ENCODE results near the gene UST.

The UST gene

GRCh38 chr6:149053848-149054558 lies 307.2 kb downstream of the UST start:
- peak overlapping the region; percentile 30 for H3K4me2 ChIP-seq (ENCODE audit: low read depth, low read length, poor library complexity, severe bottlenecking)
- H3K9ac ChIP-seq (ENCODE audit: low read depth, low read length, poor library complexity, severe bottlenecking), result no peak overlapping the region

GRCh38 chr6:149054559-149055194 lies 307.8 kb downstream of the UST start:
- Histone ChIP-seq H2AFZ (ENCODE audit: low read length) (peak overlapping the region; percentile 41), H3K36me3 (ENCODE audit: insufficient read depth, low read length) (no peaks in the 10 kb centered on the region), H3K4me3 (ENCODE audit: low read length, poor library complexity, severe bottlenecking) (peak overlapping the region; percentile 12), H3K9me3 (ENCODE audit: insufficient read depth, low read depth, low read length) (no peaks in the 10 kb centered on the region), H3F3A (ENCODE audit: low read depth) (no peaks in the 10 kb centered on the region), H3K9me2 (replicated peaks; ENCODE audit: low read depth, low read length) (no peaks in the 10 kb centered on the region), H4K20me1 (ENCODE audit: insufficient read depth, low read length, poor library complexity, severe bottlenecking) (no peaks in the 10 kb centered on the region), H3K4me2 (ENCODE audit: low read depth, low read length, poor library complexity, severe bottlenecking) (peak overlapping the region; percentile 30), H3K9ac (ENCODE audit: low read depth, low read length, poor library complexity, severe bottlenecking) (no peak overlapping the region), H3K79me2 (ENCODE audit: insufficient read depth, low read length) (no peaks in the 10 kb centered on the region), H3K4me1 (ENCODE audit: insufficient read depth, low read length, poor library complexity, severe bottlenecking) (peaks cover 65% of the 10 kb centered on the region), H3K27me3 (ENCODE audit: insufficient read depth, low read length, poor library complexity, severe bottlenecking) (no peaks in the 10 kb centered on the region)
- TF ChIP-seq CTCF (conservative IDR thresholded peaks at IDR 0.05; ENCODE audit: low read length), result no peak
- no peak for TF ChIP-seq EZH2phosphoT487 (IDR thresholded peaks at IDR 0.05; ENCODE audit: borderline replicate concordance)

More at GRCh38 chr6:149053848-149054558, 307.2 kb downstream of the UST start:
- Histone ChIP-seq H3K9me2 (replicated peaks; ENCODE audit: low read depth, low read length) (no peaks in the 10 kb centered on the region), H3F3A (ENCODE audit: low read depth) (no peaks in the 10 kb centered on the region), H3K4me1 (ENCODE audit: insufficient read depth, low read length, poor library complexity, severe bottlenecking) (peaks cover 65% of the 10 kb centered on the region), H3K4me3 (ENCODE audit: low read length, poor library complexity, severe bottlenecking) (peak overlapping the region; percentile 12), H4K20me1 (ENCODE audit: insufficient read depth, low read length, poor library complexity, severe bottlenecking) (no peaks in the 10 kb centered on the region), H3K79me2 (ENCODE audit: insufficient read depth, low read length) (no peaks in the 10 kb centered on the region), H2AFZ (ENCODE audit: low read length) (peak overlapping the region; percentile 41), H3K27me3 (ENCODE audit: insufficient read depth, low read length, poor library complexity, severe bottlenecking) (no peaks in the 10 kb centered on the region), H3K9me3 (ENCODE audit: insufficient read depth, low read depth, low read length) (no peaks in the 10 kb centered on the region), H3K36me3 (ENCODE audit: insufficient read depth, low read length) (no peaks in the 10 kb centered on the region)
- TF ChIP-seq CTCF (conservative IDR thresholded peaks at IDR 0.05; ENCODE audit: low read length) (no peak), EZH2phosphoT487 (IDR thresholded peaks at IDR 0.05; ENCODE audit: borderline replicate concordance) (no peak)

- Histone ChIP-seq H3K9ac (ENCODE audit: low read depth, low read length, poor library complexity, severe bottlenecking) (no peak overlapping the region), H3K9me2 (replicated peaks; ENCODE audit: low read depth, low read length) (no peaks in the 10 kb centered on the region), H4K20me1 (ENCODE audit: insufficient read depth, low read length, poor library complexity, severe bottlenecking) (no peaks in the 10 kb centered on the region), H3K4me1 (ENCODE audit: insufficient read depth, low read length, poor library complexity, severe bottlenecking) (peaks cover 66% of the 10 kb centered on the region), H3K36me3 (ENCODE audit: insufficient read depth, low read length) (no peaks in the 10 kb centered on the region), H3K4me3 (ENCODE audit: low read length, poor library complexity, severe bottlenecking) (no peak overlapping the region), H3K9me3 (ENCODE audit: insufficient read depth, low read depth, low read length) (no peaks in the 10 kb centered on the region), H2AFZ (ENCODE audit: low read length) (no peak overlapping the region), H3K79me2 (ENCODE audit: insufficient read depth, low read length) (no peaks in the 10 kb centered on the region), H3K27me3 (ENCODE audit: insufficient read depth, low read length, poor library complexity, severe bottlenecking) (no peaks in the 10 kb centered on the region), H3K4me2 (ENCODE audit: low read depth, low read length, poor library complexity, severe bottlenecking) (peak overlapping the region; percentile 12), H3F3A (ENCODE audit: low read depth) (no peaks in the 10 kb centered on the region)
- TF ChIP-seq CTCF (conservative IDR thresholded peaks at IDR 0.05; ENCODE audit: low read length), result no peak
- TF ChIP-seq EZH2phosphoT487 (IDR thresholded peaks at IDR 0.05; ENCODE audit: borderline replicate concordance), result no peak
Measured at GRCh38 chr6:149055195-149055899, 308.5 kb downstream of the UST start.

Measured in Loucy (cell line).